Measurements from ENCODE around the gene TNK2. TPM values are rescaled to one million over a fixed set of nuclear protein-coding genes. Genes with fewer than 3 reads are reported as not detected.
"Not testable (repeated sequence)": the region's sequence is repeated elsewhere in the genome, so short reads cannot be mapped to it uniquely, and the experiment has no call there.

TNK2 gene
- polyA plus RNA-seq, 1 donor (not counting 4 experiments of a cell fraction or from before 2014, with no cell fraction given), result 15.8 TPM

DNA sequence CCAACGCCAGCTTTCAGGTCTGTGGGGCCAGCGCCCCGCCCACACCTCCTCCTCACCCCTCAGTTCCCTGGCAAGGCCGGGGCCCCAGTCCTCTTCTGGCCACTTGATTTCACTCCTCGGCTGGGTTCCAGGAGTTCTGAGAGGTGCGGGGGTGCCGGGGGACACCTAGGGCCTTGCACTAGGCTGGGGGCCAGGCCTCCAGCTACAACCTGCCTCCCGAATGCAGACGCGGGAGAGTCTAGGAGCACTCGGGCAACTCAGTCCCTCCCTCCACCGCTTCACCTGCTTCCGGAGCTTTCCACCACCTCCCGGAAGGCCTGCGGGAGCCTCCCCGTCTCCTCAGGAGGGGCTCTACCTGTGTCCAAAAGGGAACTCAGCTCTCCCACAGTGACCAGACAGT, 35.6 kb downstream of the TNK2 start:
- Histone ChIP-seq H3K27me3 (ENCODE audit: control insufficient read depth, extremely low read depth, insufficient read depth, low read length) (no peaks in the 10 kb centered on the region), H3K36me3 (ENCODE audit: control insufficient read depth in 2 of 2, extremely low read depth in 1 of 2, insufficient read depth in 2 of 2, low read length in 2 of 2) (peaks cover 22 to 34% of the 10 kb centered on the region in 2 experiments), H3K9me3 (ENCODE audit: control insufficient read depth, low read depth, low read length) (no peaks in the 10 kb centered on the region), H3K4me1 (ENCODE audit: control insufficient read depth, extremely low read depth, insufficient read depth, low read length) (peaks cover 14% of the 10 kb centered on the region), H3K9ac (ENCODE audit: control insufficient read depth, extremely low read depth, insufficient read depth, low read length) (no peak overlapping the region), H4K20me1 (ENCODE audit: control insufficient read depth, extremely low read depth, insufficient read depth, low read length) (peaks cover 3% of the 10 kb centered on the region), H3K27ac (ENCODE audit: control insufficient read depth, insufficient read depth, low read length) (no peak overlapping the region), H3K79me2 (ENCODE audit: control insufficient read depth, insufficient read depth, low read length) (peaks cover 9% of the 10 kb centered on the region), H3K4me2 (ENCODE audit: control insufficient read depth, extremely low read depth, insufficient read depth, low read depth, low read length) (no peak overlapping the region), H2AFZ (ENCODE audit: control insufficient read depth, low read length) (no peak overlapping the region), H3K4me3 (ENCODE audit: control insufficient read depth in 2 of 3, extremely low read depth in 1 of 3, insufficient read depth in 2 of 3, low read depth in 1 of 3, low read length in 3 of 3) (no peak overlapping the region), H3K9me1 (ENCODE audit: control insufficient read depth, extremely low read depth, insufficient read depth, low read length) (no peaks in the 10 kb centered on the region)
- FAIRE-seq (no peak), DNase-seq (ENCODE audit: low read depth, low spot score) (no peak)
- dilution Hi-C loops (cut with MboI; ENCODE audit: extremely low pct_ligation_motif_present, low sequenced_read_pairs), result no loop called here
- no peak for TF ChIP-seq EZH2 (IDR thresholded peaks at IDR 0.05; ENCODE audit: low read length)
- no peak for TF ChIP-seq CTCF (optimal IDR thresholded peaks at IDR 0.05 in 1 of 3, IDR thresholded peaks at IDR 0.05 in 1 of 3, conservative IDR thresholded peaks at IDR 0.05 in 1 of 3; ENCODE audit: extremely low read depth in 1 of 3, insufficient read depth in 2 of 3, low read length in 3 of 3)

GRCh38 chr3:195872097-195872496, 36.3 kb downstream of the TNK2 start:
- TF ChIP-seq EZH2 (IDR thresholded peaks at IDR 0.05; ENCODE audit: low read length) (no peak), CTCF (optimal IDR thresholded peaks at IDR 0.05 in 1 of 3, IDR thresholded peaks at IDR 0.05 in 1 of 3, conservative IDR thresholded peaks at IDR 0.05 in 1 of 3; ENCODE audit: extremely low read depth in 1 of 3, insufficient read depth in 2 of 3, low read length in 3 of 3) (no peak)
- Histone ChIP-seq H4K20me1 (ENCODE audit: control insufficient read depth, extremely low read depth, insufficient read depth, low read length) (peaks cover 3% of the 10 kb centered on the region), H3K4me2 (ENCODE audit: control insufficient read depth, extremely low read depth, insufficient read depth, low read depth, low read length) (no peak overlapping the region), H3K9me3 (ENCODE audit: control insufficient read depth, low read depth, low read length) (no peaks in the 10 kb centered on the region), H2AFZ (ENCODE audit: control insufficient read depth, low read length) (no peak overlapping the region), H3K27ac (ENCODE audit: control insufficient read depth, insufficient read depth, low read length) (no peak overlapping the region), H3K27me3 (ENCODE audit: control insufficient read depth, extremely low read depth, insufficient read depth, low read length) (no peaks in the 10 kb centered on the region), H3K79me2 (ENCODE audit: control insufficient read depth, insufficient read depth, low read length) (peaks cover 9% of the 10 kb centered on the region), H3K9me1 (ENCODE audit: control insufficient read depth, extremely low read depth, insufficient read depth, low read length) (no peaks in the 10 kb centered on the region), H3K36me3 (ENCODE audit: control insufficient read depth in 2 of 2, extremely low read depth in 1 of 2, insufficient read depth in 2 of 2, low read length in 2 of 2) (peaks cover 16 to 27% of the 10 kb centered on the region in 2 experiments), H3K4me3 (ENCODE audit: control insufficient read depth in 2 of 3, extremely low read depth in 1 of 3, insufficient read depth in 2 of 3, low read depth in 1 of 3, low read length in 3 of 3) (no peak overlapping the region), H3K4me1 (ENCODE audit: control insufficient read depth, extremely low read depth, insufficient read depth, low read length) (peaks cover 14% of the 10 kb centered on the region), H3K9ac (ENCODE audit: control insufficient read depth, extremely low read depth, insufficient read depth, low read length) (no peak overlapping the region)
- FAIRE-seq (no peak), DNase-seq (ENCODE audit: low read depth, low spot score) (no peak)
- dilution Hi-C loops (cut with MboI; ENCODE audit: extremely low pct_ligation_motif_present, low sequenced_read_pairs), result no loop called here

- H3K27me3 ChIP-seq (ENCODE audit: control insufficient read depth, extremely low read depth, insufficient read depth, low read length); H2AFZ ChIP-seq (ENCODE audit: control insufficient read depth, low read length); H3K9me3 ChIP-seq (ENCODE audit: control insufficient read depth, low read depth, low read length); H3K9me1 ChIP-seq (ENCODE audit: control insufficient read depth, extremely low read depth, insufficient read depth, low read length); H3K9ac ChIP-seq (ENCODE audit: control insufficient read depth, extremely low read depth, insufficient read depth, low read length); H3K4me2 ChIP-seq (ENCODE audit: control insufficient read depth, extremely low read depth, insufficient read depth, low read depth, low read length); H3K4me3 ChIP-seq (ENCODE audit: control insufficient read depth in 2 of 3, extremely low read depth in 1 of 3, insufficient read depth in 2 of 3, low read depth in 1 of 3, low read length in 3 of 3); dilution Hi-C loops (cut with MboI; ENCODE audit: extremely low pct_ligation_motif_present, low sequenced_read_pairs); H4K20me1 ChIP-seq (ENCODE audit: control insufficient read depth, extremely low read depth, insufficient read depth, low read length); H3K27ac ChIP-seq (ENCODE audit: control insufficient read depth, insufficient read depth, low read length); H3K79me2 ChIP-seq (ENCODE audit: control insufficient read depth, insufficient read depth, low read length); DNase-seq (ENCODE audit: low read depth, low spot score); FAIRE-seq: not testable (repeated sequence)
- Histone ChIP-seq H3K36me3 (ENCODE audit: control insufficient read depth in 2 of 2, extremely low read depth in 1 of 2, insufficient read depth in 2 of 2, low read length in 2 of 2) (peaks cover 13 to 24% of the 10 kb centered on the region in 2 experiments), H3K4me1 (ENCODE audit: control insufficient read depth, extremely low read depth, insufficient read depth, low read length) (peaks cover 10% of the 10 kb centered on the region)
Observed at GRCh38 chr3:195871686-195872085, 36.7 kb downstream of the TNK2 start.

All from keratinocyte (primary cell).